ENCODE results near the gene OBSCN. TPM values are rescaled to one million over a fixed set of nuclear protein-coding genes. Genes with fewer than 3 reads are reported as not detected.

The OBSCN gene
- total and polyA plus RNA-seq, 7 donors, result 0.92 to 21.0 (median 13.1) TPM

GRCh38 chr1:228400237-228400651 is 192.4 kb downstream of the OBSCN start:
- H3K4me3 ChIP-seq, result no peak overlapping the region
- WGBS, 2 donors, result 92 to 95% methylated on average over 11 of the region's 11 CpGs
- H3K27ac ChIP-seq, result no peak overlapping the region
- no peaks in the 10 kb centered on the region for H3K9me3 ChIP-seq
- H3K4me1 ChIP-seq, result peaks cover 0 to 24% (median 22%) of the 10 kb centered on the region in 4 donors
- H3K36me3 ChIP-seq, result peaks cover 0 to 62% (median 28%) of the 10 kb centered on the region in 4 donors
- H3K27me3 ChIP-seq, result no peaks in the 10 kb centered on the region
- peak; percentile 40 for DNase-seq
- intact Hi-C loops (cut with DNase I), result no loop called here
- TF ChIP-seq POLR2A (IDR thresholded peaks at IDR 0.05) (no peak), EP300 (IDR thresholded peaks at IDR 0.05) (no peak), POLR2AphosphoS5 (IDR thresholded peaks at IDR 0.05) (no peak)
- TF ChIP-seq, protein P1, sequence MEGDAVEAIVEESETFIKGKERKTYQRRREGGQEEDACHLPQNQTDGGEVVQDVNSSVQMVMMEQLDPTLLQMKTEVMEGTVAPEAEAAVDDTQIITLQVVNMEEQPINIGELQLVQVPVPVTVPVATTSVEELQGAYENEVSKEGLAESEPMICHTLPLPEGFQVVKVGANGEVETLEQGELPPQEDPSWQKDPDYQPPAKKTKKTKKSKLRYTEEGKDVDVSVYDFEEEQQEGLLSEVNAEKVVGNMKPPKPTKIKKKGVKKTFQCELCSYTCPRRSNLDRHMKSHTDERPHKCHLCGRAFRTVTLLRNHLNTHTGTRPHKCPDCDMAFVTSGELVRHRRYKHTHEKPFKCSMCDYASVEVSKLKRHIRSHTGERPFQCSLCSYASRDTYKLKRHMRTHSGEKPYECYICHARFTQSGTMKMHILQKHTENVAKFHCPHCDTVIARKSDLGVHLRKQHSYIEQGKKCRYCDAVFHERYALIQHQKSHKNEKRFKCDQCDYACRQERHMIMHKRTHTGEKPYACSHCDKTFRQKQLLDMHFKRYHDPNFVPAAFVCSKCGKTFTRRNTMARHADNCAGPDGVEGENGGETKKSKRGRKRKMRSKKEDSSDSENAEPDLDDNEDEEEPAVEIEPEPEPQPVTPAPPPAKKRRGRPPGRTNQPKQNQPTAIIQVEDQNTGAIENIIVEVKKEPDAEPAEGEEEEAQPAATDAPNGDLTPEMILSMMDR (IDR thresholded peaks at IDR 0.05), result no peak

DNA sequence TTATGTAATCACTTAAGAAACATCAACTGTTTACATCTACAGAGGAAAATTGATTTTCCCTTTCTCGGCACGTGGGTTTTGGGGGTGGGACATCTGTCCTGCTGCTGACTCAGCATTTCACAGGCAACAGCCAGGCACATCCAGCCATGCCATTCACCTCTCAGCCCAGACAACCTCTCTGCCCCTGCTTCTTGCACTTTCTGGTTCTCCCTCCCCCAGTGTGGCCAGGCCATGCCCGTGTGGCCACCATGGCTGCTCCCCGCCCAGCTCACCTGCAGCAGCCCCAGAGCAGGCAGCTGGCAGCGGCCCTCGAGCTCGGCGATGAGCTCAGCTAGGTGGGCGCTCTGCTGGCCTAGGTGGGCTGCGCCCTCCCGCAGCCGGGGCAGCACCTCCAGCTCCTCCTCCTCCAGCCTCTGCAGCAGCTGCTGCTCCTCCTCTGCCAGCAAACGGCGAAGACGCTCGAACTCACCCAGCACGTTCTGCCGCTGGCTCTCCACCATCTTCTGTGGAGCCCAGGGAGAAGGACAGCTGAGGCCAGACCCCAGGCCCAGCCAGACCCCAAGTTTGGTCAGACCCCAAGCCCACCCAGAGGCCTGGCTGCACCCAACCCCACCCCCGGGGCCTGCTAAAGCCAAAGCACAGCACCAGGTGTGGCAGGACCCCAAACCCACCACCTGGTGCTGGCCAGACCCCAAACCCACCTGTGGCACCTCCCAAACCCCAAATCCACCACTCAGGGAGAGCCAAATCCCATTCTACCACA is 193.0 kb downstream of the OBSCN start:
- no peak overlapping the region for H3K4me3 ChIP-seq
- H3K27me3 ChIP-seq, result no peaks in the 10 kb centered on the region
- peaks cover 0 to 56% (median 22%) of the 10 kb centered on the region in 4 donors for H3K36me3 ChIP-seq
- TF ChIP-seq POLR2A (IDR thresholded peaks at IDR 0.05) (no peak), POLR2AphosphoS5 (IDR thresholded peaks at IDR 0.05) (no peak), EP300 (IDR thresholded peaks at IDR 0.05) (no peak)
- TF ChIP-seq, protein P1 (IDR thresholded peaks at IDR 0.05), result no peak
- H3K4me1 ChIP-seq, result peaks cover 0 to 30% (median 28%) of the 10 kb centered on the region in 4 donors
- intact Hi-C loops (cut with DNase I), result no loop called here
- H3K9me3 ChIP-seq, result no peaks in the 10 kb centered on the region
- WGBS, 2 donors, result 93 to 95% methylated on average over 19 of the region's 19 CpGs
- peak; percentile 62 for DNase-seq
- H3K27ac ChIP-seq, result no peak overlapping the region

DNA sequence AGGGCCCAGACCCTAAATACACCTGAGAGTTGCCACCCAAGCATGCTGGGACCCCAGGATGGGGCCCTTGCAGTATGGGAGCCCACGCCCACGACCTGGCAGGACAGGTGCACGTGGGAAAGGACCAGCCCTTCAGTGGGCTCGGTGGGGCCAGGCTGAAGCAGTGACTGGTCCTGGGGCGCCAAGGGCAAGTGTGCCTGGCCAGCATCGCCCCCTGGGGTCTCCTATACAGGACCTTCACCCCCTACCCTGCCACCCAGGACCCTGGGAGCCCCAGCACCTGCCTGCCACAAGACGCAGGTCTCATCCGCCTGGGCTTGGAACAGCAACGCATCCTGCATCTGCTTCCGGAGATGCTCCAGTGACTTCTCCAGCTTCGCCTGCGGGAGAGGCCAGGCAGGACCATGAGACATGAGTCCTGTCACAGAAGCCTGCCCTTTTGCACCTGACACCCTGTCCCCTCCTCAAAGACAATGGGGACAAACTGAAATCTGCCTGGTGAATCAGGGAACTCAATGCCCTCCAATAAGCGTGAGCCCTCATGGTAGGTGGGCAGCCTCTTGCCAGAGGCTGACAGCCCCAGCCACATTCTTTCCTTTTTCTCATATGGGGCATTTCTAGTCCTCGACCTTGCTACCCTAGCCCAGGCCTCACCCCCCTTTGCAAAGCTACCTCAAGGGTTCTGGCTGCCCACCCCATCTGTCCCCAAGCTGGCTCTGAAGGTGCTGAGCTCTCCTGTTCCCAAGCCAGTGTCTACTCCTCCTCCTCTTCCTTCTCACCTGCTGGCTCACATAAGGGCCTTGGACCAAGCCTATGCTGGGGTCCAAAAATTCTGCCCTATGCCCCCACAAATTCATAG is 194.2 kb downstream of the OBSCN start:
- 91 to 94% methylated on average over 14 of the region's 14 CpGs for WGBS, 2 donors
- Histone ChIP-seq H3K36me3 (peaks cover 0 to 45% (median 11%) of the 10 kb centered on the region in 4 donors), H3K4me1 (peaks cover 0 to 33% (median 30%) of the 10 kb centered on the region in 4 donors), H3K4me3 (no peak overlapping the region), H3K27me3 (no peaks in the 10 kb centered on the region), H3K27ac (no peak overlapping the region), H3K9me3 (no peaks in the 10 kb centered on the region)
- DNase-seq, result no peak
- TF ChIP-seq POLR2AphosphoS5 (IDR thresholded peaks at IDR 0.05) (no peak), EP300 (IDR thresholded peaks at IDR 0.05) (no peak), POLR2A (IDR thresholded peaks at IDR 0.05) (no peak)
- TF ChIP-seq, protein P1 (IDR thresholded peaks at IDR 0.05), result no peak
- intact Hi-C loops (cut with DNase I), result no loop called here

DNA sequence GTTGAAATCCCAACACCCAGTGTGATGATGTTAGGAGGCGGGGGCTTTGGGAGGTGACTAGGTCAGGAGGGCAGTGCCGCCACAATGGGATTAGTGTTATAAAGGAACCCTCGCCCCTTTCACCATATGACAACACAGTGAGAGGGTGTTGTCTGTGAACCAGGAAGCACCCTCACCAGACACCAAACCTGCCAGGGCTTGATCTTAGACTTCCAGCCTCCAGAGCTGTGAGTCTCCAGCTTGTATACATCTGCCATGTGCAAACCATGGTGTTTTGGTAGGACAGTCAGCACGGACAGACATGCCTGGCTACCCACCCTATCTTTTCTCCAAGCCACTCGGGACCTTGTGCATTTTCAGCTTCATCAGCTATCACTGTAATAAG is 194.8 kb downstream of the OBSCN start:
- intact Hi-C loops (cut with DNase I), result no loop called here

More for the DNA sequence above, 194.8 kb downstream of the OBSCN start:
- Histone ChIP-seq H3K4me1 (peaks cover 0 to 39% (median 36%) of the 10 kb centered on the region in 4 donors), H3K36me3 (peaks cover 0 to 38% (median 9%) of the 10 kb centered on the region in 4 donors), H3K27ac (no peak overlapping the region), H3K9me3 (no peaks in the 10 kb centered on the region), H3K27me3 (no peaks in the 10 kb centered on the region), H3K4me3 (no peak overlapping the region)
- TF ChIP-seq, protein P1 (IDR thresholded peaks at IDR 0.05), result no peak
- no peak for TF ChIP-seq EP300 (IDR thresholded peaks at IDR 0.05)
- TF ChIP-seq POLR2AphosphoS5 (IDR thresholded peaks at IDR 0.05), result no peak
- TF ChIP-seq POLR2A (IDR thresholded peaks at IDR 0.05), result no peak
- no peak for DNase-seq
- WGBS, 2 donors, result 86 to 94% methylated on average over 5 of the region's 5 CpGs

Data from sigmoid colon (tissue), 7 donors.